GM21576 (cell line): Measurements from ENCODE around the gene RPTOR.

Experiments
- ATAC-seq: cut with Tn5 transposase; IDR thresholded peaks from one replicate; pipeline ENCODE4 v1.9.1; 2021; ENCODE audit warnings: mild to moderate bottlenecking, moderate library complexity; ENCODE audit not compliant: unreplicated experiment

Gene RPTOR

DNA sequence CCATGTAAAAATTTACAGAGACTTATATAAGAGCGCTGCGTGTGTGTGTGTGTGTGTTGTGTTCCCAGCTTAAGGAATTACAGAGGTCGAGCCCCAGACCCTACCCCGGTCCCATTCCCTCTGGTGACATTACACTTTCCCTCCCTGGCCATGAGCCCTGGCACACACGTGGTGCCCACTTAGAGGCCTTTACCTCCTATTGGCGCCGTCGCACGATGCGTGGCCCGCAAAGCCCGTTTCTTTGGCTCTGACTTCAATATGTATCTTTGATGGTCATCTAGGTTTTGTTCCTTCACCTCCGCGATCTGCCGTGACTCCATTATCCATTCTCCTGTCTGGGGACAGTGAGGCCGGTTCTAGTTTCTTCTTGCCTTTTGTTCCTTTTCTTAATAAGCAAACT, 350.1 kb downstream of the RPTOR start:
- ATAC-seq = no peak

DNA sequence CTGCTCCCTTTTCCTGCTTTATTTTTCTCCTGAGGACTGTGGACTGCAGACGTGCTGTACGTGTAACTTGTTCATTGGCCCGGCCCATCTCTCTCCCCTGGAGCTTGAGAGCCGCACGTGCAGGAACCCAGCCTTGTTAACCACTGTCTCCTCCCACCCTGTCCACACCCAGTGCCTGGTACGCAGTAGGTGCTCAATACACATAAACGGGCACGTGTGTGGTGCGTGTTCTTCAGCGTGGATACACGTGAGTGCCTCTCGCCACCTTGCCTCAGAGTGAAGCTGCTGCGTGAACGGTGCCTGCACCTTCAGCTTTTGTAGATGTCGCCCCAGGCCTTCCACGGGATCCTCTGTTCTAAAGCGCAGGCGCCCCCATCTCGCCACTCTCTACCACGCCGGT, 350.7 kb downstream of the RPTOR start:
- ATAC-seq = no peak

DNA sequence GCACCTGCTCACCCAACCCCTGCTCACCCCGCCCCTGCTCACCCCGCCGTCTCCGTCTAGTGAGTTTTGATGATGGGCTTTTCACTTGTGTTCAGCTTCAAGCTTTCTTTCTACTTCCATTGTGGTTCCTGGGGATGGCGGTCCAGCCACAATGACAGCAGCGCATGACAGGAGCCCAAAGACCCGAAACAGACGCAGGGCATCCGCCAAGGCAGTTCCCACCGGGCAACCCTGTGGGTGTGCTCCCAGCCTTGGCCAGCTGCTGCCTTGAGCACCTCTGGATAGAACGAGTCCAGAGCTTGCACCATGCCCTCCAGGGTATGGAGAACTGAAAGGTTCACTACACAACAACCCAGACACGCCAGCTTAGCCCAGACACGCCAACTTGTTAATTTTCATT, 354.1 kb downstream of the RPTOR start:
- no peak for ATAC-seq

DNA sequence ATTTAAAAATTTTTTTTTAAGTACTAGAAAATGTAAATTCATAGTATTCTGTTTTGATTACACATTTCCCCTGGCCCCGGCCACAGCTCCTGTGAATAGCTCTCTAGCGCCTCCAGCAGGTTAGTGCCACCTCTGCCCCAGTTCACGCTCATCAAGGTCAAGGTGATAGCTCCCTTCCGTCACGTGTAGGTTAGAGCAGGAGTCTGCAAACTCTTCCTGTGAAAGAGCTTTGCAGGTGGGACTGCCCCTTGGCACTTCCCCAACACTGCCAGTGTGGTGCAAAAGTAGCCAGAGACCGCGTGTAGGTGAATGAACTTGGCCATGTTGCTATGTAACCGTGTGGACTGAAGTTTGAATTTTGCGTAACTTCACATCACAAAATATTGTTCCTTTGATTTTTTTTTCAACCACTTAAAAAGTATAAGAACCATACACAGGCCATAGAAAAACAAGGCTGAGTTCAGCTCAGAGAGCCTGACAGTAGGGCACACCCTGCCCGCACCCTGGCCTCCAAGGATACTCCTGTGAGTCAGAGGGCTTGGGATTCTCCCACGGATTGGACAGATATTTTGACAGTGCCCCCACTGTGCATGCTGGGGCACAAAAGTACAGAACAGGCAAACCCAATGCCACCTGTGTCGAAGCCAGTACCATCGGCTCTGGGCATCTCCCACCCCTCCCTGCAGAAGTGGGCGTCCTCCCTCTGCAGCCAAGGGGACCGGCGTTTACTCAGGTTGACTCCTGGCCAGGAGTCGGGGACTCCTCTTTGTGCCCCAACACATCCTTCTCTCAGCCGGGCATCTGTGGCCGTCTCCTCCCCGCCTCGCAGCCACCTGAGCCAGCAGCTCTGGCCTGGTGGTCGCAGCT, 355.0 kb downstream of the RPTOR start:
- no peak for ATAC-seq

DNA sequence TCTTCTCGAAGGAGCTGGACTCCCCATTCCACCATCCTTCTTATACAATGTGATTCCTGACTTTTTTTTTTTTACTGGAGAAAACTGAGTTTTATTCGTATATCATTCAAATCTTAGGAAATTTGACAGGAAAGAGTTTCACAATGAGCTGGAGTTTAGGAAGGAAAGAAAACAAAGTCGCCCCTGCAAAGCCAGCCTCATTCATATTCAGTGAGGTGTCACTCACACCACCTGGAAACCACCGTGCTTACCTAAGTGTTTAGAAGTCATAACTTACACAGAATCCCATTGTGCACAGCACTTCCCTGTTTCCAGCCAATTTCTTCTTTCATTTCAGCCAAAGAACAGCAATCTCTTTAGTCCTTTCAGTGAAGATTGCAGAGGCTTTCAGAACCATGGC, 356.7 kb downstream of the RPTOR start:
- ATAC-seq = no peak

DNA sequence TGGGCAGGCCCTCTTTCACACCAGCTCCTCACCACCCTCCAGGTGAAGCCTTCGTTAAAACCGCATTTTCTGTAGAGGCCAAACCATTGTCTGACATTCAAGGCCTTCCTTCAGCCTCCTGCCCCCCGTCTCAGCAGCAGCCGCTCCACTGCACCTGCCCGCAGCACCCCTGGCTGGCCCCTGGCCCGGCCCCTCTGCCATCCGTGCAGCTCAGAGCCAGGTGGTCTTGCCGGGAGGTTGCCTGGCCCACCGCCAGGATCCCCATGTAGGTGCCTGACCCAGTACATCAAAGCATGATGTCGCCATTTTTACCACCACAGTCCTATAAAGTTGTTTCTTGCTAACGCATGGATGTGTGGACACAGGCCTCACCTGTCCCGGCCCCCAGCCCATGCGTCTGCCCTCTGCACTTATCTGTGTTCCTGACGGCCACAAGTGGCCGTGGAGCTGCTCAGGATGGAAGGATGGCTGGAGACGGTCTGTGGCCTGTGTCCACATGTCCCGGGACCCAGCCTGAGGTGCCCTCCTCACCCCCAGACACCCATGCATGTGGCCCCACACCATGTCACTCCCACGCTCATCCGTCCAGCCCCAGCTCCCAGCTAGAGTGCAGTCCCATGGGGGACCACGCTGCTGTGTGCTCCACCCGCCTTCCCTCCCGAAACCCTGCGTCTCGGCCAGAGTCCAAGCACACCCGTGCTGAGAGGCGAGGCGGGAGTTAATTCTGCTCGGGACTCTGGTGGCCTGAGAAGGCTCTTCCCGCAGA, 357.7 kb downstream of the RPTOR start:
- no peak for ATAC-seq

DNA sequence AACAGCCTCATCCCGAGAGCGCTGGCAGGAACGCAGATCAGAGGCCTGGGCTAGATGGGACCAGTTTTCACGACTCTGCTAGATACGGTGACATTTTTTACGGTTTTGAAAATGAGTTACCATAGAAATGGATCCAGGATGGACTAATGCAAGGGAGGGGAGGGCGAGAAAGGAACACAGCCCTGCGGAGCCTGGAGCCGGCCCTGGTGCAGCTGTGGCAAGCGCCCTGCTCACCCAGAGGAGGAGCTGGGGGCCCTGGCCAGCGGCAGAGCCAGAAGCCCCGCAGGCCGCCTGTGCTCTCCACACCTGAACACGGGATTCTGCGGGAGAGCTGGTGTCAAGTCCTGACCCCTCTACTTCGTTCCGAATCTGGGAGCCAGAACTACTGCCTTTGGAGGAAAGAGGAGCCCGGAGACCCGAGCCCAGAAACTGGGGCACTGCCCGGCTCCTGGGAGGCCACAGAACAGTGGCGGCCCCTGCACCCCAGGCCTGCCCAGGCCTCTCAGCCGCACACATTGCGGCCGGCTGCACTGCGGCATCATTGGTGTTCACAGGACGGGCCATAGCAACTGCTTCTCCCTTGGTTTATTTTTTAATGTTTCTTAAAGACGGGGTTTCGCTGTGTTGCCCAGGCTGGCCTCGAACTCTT, 358.4 kb downstream of the RPTOR start:
- no peak for ATAC-seq

DNA sequence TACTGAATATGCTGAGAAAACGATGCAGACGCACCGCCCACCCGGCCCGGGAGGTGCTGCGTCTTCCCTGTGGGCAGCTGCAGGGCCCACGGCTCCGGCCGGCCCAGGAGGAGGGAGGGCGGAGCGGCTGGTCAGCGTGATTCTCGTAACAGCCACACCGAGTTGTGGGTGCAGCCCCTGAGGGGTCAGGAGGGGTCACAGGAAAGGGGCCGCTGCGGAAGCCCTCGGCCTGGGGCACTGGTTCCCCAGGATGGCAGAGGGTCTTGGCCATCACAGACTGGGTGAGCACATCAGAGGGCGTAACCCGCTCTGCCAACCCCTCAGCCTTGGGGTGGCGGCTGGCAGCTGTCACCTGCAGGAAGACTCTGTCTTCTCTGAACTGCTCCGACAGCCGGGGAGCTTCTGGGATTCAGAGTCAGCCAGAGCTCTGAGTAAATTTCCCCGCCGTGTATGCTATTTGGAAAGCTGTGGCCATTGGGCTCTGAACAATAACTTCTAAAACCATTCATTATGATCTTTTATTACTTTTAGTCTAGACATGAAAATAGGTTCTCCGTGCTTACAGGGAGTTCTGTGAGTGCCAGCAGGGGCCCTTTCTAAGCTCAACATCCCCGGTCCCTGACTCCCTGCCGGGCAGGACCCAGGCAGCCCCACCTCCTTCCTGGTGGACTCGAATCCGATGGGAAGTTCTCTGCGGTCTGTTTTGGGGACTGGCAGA, 359.6 kb downstream of the RPTOR start:
- no peak for ATAC-seq

DNA sequence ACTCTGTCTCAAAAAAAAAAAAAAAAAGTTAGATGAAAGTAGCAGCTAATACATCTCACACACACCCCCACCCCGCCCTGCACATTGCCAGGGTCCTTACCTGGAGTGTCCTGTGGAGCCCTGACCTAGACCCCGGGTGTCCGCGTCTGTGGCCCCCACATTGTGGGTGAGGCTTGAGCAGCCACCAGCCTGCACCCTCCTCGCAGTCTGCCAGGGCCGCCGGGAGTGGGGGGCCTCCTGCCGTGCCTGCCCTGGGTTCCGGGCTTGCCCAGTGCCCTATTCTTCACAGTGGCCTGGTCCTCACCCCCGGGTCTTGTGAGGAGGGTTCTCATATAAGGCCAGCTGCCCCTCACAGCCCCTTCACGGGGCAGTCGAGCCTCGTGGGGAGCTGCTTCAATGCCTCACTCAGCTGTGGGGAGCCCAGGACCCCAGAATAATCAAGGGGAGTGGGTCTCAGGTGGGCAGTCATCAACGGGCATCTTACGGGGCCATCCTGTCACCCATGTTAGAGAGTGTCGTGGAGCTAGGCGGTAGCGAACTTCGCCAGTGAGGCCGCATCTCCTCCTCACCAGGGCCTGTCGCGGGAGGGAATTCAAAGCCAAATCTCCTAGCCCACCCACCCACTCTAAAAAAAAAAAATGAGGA, 361.1 kb downstream of the RPTOR start:
- ATAC-seq = no peak

DNA sequence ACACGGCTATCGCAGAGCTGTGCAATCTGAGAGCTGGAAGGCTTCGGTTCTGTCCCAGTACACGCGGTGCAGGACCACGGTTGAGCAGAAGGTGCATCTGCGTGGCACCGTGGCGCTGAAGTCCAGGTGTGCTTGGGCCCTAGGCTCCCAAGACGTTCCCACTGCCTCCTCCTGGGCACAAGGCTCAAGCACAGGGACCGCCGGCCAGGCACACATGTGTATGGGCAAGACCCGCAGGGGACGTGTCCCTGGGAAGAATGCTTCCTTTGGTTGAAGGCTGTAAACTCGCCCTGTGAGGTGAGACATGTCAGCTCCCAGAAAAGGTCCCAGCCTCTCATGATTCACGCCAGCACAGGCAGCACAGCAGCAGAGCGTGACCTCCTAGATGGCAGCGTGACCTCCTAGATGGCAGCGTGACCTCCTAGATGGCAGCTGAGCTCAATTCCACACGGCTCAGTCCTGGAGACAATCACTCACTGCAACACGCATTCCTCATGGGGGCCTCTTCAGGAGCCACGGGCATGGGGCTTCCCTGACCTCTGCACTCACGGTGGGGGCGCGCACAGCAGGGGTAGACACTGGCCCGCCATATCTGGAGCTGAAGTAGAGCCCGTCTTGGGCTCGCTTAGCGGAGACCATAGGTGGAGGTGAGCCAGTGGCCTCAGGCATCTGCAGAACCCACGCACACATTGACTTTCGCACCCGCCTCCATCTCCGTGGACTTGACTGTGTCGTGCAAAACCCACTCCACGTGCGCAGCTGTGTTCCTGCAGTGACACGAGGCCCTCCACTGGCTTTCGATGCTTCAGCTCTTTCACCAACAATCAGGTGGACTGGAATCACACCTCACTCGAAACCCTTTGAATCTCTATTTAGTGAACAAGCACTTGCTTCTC, 362.0 kb downstream of the RPTOR start:
- ATAC-seq = no peak

DNA sequence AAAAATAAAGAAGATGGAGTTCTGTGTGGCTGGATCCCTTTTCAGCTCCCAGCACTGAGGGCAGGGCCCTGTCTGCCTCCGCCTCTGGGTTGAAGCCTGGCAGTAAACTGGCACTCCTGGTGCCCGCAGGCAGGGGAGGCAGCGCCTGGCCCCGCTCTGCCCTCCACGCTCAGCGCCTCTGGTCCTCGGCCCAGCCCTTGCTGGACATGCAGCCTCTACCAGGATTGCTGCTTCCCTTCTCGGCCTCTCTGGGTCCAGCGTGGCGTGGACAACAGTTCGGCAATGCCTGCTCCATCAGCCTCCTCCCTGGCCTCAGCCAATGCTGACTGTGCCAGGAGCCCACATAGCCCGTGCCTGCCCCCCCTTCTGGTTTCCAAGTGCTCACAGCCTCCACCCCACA, 362.6 kb downstream of the RPTOR start:
- no peak for ATAC-seq

DNA sequence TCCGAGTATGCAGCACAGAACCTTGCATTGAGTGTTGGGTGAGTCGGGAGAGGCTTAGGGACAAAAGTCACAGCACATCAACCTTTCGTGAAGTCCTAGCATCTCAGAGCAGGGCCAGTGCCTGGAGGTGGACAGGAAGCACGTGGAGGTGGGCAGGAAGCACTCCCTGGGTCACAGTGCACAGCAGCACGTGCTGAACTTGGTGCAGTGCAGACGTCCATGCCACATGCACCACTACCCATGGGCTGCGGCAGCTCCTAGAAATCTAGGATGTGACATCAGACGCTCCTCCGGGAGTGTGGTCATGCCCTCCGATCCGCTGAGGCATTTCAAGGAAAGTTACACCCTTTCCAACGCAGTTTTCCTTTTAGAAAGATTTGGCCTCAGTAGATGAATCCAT, 363.6 kb downstream of the RPTOR start:
- no peak for ATAC-seq

DNA sequence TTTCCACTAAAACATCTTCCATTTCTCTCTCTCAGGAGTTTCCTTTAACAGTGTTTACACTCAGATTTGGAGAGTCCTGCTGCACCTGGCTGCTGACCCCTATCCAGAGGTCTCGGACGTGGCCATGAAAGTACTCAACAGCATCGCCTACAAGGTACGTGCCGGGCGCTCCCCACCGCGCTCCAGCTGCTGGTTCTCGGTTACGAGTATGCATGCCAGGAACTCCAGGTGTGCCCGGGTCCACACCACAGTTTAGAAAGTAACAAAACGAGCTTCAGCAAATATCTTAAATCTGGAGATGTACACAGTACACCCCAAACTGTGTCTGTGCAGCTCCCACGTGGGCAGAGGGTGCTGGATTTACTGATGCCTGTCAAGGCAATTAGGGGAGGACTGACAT, 364.1 kb downstream of the RPTOR start:
- no peak for ATAC-seq

DNA sequence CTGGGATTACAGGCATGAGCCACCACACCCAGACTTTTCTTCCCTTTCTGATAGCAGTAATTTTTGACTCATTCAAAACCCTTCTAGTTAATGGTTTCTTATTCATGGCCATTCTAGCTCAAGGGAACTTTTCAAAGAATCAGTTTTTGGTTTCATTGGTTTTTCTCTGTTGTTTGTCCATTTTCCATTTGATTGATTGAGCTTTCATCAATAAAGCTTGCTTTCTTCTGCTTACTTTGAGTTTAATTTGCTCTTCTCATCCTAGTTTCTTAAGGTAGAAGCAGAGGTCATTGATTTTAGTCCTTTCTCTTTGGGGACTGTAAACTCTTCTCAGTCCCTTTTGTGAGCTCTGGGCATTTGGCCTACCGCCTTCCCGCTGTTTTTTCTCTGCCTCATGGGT, 365.0 kb downstream of the RPTOR start:
- ATAC-seq = no peak

DNA sequence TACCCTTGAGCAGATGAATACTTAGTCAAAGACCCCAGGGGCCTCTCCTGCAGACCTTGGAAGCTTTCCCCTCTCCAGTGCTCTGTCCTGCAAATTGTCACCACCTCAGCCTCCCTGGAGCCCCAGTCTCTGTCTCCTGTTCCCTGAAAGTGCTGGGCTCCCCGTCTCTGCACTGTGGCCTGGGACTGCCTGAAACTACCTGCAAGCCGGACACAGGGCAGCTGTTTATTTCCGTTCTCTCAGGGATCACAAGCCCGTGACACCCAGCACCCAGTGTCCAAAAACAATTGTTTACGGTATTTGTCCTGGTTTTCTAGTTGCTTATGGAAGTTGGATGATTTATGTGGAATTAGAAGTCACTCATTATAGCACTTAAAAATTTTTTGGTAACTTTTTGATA, 365.4 kb downstream of the RPTOR start:
- no peak for ATAC-seq

DNA sequence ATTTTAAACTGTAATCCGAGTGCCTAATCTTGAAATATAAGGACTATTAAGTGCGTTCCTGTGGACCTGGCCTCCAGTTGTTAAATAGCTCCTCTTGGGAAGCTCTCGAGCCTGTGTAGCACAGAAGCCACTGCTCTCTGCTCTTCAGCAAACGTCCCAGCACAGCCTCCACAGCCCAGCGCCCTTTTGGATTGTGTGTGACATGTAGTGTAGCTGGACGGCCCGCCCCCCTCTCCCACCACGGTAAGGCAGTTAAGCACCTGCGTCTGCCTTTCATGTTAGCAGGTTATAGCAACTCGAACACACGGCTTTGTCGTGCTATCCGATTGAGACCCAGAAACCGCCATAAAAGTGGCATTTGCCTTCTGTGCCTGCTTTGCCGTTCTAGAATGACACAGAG, 367.8 kb downstream of the RPTOR start:
- no peak for ATAC-seq

DNA sequence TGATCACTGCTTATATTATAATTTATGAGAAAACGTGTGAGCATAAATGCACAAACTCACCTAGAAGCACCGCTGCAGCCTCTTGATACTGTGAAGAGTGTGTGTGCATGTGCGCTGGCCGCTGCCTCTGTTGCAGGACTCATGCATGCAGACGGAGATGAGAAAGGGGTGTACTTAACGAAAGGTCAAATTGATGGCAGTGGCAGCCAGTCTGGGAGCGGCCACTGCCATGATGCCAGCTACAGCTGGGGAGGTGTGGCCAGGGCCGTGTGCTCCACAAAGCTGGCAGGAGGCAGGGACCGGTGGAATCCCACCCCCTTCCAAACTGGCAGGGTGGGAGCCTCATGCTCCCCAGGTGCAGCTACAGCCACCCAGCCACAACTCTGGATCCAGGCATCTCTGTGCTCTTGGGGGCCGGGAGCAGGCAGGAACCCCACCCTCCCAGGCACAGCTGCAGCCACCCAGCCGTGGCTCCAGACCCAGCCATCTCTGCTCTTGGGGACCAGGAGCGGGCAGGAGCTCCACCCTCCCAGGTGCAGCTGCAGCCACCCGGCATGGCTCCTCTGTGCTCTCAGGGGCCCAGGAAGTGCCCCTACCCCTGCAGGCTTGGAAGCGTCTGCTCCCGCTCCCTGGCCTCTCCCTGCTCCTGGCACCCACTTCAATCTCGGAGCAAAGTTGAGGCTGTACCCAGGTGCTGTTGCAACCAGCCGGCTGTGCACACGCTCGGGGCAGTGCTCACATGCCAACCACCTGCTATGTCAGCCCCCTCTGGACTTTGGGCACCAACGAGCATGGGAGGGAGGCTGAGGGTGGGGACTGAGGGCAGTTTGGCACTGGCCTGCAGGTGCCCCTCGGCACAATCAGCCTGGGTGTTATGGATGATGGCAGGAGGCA, 369.5 kb downstream of the RPTOR start:
- no peak for ATAC-seq

DNA sequence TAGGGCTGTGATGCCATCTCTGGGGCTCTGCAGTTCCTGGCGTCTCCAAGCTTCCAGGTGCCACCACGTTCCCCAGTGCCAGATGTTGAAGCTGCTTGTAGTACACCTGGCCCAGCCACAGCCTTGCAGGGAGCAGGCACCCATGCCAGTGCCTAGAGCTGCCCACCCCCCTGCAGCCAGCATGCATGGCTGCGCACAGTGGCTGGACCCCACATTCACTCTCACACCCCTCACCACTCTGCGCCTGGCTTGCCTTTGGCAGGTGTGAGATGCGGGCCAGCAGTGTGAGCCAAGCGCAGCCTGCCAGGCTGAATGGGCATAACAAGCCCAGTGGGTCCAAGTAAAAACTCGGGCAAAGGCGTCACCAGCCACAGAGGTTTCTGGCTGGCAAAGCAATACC, 371.6 kb downstream of the RPTOR start:
- no peak for ATAC-seq
